AML-193 (cell line): ENCODE measurements around the gene GJA5.

Source experiments
- DNase-seq, 2 experiments: peaks; one replicate each; lab custom pipeline; 2025; lab: John Stamatoyannopoulos, UW

GJA5 gene

DNA sequence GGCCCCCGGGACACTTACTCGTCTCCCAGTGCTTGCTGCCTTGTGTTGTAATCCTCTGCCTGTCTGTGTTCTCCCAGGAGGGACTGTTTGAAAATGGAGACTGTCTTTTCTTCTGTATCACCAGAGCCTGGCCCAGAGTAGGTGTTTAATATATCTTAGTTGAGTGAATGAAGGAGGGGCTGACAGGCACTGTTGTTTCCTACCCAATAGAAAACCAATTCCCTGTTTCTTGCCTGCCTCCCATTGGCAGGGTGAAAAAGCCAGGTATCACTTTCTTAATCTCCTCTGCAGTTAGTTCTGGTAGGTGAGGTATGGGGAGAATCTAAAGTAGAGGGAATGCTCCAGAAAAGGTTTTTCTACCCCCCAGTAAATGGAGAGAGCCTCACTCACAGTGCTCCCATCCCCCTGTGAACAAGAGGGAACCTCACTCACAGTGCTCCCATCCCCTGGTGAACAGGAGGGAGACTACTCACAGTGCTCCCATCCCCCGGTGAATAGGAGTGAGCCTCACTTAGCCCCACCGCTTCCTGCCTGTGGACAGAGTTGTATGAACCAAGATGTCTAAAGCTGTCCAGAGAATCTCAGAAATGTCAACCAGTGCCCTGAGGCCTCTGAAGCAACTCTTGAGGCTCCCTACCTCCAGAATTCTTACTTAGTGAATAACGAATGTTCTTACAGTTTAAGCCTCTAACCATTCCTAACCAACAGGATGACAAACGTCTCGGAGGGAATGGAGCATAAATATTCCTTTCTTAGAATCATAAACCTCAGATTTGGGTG, at the start of gene GJA5:
TSS of gene GJA5 (minus strand) at position 122 of the 780 bp plus-strand sequence. CDS start 1,364 bp downstream, outside the sequence.
- DNase-seq = no peak

DNA sequence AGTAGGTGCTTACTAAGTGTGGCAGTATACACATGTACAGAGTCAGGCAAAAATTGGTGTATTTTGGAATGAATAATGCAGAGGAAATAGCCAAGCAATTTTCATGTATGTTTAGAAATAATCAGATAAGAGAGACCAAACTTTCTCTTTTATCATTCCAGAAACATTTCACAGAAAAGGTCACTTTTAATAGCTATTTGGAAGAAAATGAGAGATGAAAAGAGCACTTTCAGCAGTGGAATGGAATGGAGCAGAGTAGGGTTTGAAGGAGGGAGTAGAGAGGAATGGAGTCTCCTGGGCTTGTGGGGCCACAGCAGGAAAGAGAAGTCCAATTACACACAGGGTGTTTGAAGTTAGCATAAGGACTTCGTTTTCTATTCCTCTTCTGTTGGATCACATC, 48.8 kb upstream of the GJA5 start:
- DNase-seq = no peak

DNA sequence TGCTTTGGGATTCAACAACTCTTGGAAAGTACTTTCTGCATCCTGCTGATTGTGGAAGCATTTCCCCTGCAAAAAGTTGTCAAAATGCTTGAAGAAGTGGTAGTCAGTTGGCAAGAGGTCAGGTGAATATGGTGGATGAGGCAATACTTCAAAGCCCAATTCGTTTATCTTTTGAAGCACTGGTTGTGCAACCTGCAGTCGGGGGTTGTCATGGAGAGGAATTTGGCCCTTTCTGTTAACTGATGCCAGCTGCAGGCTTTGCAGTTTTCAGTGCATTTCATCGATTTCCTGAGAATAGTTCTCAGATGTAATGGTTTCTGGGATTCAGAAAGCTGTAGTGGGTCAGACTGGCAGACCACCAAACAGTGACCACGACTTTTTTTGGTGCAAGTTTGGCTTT, 47.6 kb upstream of the GJA5 start:
- no peak for DNase-seq

DNA sequence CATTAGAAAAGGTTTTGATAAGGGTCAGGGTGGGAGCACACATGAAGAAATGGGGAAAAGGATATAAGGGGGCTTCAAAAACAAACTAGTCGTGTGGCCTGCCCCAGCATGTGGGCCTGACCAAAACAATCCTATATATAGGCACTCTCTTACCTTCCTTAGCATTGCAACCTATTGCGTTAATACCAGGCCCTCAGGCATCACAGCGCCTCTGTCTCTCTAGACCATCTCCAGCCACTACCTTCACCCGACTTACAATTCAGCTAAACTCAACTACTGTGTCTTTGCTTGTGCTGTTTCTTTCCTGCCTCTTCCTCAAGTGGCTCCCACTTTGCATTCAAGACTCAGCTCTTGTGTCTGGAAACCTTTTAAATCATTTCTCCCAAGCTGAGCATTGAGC, 47.0 kb upstream of the GJA5 start:
- no peak for DNase-seq

DNA sequence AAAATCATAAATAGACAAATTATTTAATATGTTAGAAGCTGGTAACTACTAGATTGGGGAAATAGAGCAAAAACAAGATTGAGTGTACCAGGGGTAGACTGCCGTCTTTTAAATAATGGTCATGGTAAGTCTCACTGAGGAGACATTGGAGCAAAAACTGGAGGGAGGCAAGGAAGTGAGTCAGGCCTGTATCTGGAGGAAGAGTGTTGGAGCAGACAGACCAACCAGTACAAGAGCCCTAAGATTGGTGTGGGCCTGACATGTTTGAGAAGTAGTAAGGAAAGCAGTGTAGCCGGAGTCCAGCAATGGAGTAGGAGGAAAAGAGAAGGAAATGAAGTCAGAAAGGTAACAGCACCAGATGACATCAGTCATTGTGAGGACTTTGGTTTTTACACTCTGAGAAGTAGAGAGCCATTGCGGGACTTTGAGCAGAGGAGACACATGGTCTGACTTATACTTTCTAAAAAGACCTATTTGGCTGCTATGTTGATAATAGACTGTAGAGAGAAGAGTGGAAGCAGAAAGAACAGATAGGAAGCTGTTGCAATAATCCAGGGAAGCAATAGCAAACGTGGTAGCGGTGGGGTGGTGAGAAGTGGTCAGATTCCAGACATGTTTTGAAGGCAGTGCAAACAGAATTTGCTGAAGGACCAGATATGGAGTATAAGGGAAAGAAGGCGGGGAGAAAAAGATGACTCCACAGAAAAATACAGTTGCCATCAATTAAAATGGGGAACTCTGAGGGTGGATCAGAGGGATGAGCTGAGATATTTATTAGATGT, 44.7 kb upstream of the GJA5 start:
- DNase-seq = no peak

DNA sequence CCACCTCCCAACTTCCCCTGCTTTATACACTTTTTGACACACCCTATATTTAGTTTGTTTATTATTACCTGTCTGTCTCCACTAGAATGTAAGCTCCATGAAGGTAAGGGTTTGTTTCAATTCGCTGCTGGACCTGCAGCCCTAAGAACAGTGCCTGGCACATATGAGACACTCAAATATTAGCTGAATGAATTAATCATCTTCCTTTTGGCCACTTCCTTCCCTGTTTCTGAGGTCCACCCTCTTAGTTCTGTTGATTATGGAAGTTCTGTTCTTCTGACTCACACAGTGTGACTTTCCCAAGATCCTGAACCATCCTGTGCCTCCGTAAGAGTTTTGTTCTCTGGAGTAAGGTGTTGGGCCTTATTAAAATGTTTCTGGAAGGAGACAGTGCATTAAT, 40.4 kb upstream of the GJA5 start:
- DNase-seq = no peak

DNA sequence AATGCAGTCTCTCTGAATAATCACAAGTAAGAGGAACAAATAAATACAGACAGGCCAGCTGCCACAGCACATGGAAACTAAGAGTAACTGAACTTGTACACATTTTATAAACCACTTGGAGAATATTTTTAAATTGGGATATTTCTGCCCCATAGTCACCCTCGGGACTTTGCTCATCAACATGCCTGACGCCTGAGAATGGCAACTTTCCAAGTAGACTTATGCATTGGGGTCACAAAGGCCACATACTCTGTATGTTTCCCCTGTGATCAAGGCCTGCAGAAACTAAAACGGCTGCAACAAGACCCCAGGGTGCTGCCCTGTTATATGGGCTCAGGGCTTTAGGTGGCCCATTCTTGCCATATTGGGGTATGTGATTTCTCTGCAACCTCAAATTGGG, 38.3 kb upstream of the GJA5 start:
- no peak for DNase-seq

DNA sequence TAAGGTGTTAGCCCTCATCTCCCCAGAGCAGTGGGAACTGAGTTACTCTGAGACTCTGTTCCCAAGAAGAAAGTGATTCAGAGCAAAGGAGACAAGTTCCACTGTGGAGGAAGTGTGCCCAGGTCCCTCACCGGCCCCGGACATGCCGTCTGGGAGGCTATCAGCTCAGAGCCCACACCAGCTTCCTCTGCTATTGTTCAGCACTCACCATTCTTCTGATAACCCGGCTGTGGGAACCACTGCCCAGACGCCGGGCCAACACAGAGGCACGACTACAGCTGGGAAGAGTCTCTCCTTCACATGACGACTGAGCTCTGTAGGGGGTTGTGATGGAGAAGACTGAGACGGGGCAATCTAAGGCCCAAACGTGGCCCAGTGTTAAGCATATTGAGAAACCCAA, 34.2 kb upstream of the GJA5 start:
- no peak for DNase-seq

DNA sequence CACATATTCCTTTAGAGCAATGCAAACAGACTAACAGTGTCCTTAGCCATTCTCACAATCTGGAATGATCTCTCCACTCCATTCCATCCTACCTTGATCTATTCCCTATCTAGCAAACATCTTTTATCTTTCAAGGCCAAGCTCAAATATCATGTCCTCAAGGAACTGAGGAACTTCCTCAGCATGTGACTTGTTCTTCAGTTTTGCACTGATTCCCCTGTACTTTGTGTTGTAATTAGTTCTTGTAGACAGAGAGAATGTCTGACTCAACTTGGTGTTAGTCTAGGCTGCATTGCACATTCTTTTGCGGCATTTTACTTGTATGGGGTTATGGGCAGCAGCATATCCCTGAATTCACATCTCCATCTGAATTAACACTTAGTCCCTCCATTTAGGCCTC, 31.5 kb upstream of the GJA5 start:
- DNase-seq = no peak

DNA sequence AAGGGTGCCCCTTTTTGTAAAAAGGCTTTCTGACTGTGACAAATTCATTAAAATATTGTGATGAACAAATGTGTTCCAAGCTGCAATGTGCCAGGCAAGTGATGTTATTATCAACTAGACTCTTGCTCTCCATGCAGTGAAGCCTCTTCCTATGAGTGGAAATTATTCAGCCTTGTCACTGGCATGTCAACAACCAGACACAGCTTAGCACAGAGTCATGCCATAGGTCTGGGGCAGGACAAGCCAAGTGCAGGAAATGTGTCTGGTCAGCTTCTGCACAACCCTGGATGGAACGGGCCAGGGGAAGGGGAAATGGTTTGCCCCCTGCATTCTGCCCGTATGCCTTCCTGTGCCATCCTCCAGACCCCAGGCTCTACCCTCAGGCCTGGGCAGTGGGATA, 27.4 kb upstream of the GJA5 start:
- DNase-seq = no peak

DNA sequence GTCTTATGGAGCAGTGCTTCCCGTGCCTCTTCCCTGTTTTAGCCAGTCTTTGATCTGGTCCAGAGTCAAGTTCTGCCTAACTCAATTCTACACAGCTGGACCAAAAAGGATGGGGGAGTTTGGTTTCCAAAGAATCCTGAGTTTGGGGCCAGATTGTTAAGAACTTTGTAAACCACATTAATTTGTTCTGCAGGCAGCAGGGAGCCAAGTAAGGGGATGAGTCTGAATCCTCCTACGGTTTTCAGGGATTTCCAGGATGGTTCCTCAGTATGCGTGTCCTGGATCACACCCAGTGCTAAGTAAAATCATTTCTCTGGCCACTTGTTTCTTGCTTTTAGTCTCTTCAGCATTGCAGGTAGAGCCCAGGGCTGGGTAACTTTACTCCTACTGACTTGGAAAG, 26.1 kb upstream of the GJA5 start:
- no peak for DNase-seq

DNA sequence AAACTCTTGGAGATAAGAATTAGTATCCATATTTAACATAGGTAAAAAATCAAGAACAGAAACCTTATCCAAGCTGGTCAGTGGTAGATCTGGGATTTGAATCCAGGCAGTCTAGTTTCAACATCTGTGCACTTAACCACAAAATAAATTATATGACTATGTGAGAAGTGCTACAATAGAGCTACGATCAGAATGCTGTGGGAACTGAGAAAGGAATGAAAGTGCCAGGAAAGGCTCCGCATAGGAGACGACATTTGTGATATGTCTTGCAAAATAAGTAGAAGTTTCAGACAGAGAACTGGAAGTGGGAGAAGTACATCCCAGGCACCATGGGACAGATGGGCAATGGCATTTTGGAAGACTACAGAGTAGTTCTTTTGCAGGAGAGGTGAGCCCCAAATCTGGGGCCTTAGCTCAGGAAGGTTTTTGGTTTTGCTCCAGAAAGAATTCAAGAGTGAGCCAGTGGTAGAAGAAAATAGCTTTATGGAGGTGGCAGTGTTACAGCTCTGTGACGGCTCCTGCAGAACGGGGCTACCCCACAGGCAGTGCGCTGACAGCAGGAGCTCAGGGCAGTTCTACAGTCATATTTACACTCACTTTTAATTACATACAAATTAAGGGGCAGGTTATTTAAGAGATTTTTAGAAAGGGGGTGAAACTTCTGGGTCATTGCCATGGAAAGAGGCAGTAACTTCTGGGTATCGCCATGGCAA, 25.5 kb upstream of the GJA5 start:
- DNase-seq = no peak

DNA sequence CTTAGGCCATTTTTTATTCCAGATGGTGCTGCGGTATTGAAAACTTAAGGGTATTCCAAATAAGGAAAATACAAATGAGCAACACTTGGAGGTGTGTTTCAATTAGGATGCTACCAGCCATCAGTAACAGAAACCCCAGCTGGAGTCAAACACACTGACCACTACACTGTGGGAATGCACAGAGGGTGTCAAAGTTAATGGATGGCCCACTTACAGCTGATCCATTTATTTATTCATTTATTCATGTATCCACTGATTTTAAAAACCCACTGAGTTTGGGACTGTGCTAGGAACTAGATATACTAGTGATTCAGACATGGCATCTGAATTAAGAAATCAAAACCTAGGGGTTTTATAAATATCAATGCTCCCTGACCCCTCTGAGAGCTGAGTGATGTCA, 24.5 kb upstream of the GJA5 start:
- no peak for DNase-seq

DNA sequence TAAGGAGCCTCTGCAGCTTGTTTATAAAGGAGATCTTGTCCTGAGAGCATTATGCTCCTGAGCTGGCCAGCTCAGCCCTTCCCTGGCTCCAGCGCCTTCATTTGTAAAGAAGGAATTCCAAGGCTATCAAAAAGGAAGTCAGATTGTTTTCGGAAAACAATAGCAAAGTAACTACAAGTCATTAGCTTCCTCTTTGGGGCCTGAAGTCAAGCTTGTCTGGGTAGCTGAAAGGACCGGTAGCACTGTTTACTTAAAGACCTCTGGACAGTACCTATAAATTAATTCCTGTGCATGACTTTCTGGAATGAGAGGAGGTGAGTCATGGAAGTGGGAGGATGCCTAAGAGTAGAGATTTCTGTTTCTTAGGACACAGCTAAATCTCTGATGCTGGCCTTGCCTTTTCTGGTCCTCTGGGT, 20.7 kb upstream of the GJA5 start:
- no peak for DNase-seq

DNA sequence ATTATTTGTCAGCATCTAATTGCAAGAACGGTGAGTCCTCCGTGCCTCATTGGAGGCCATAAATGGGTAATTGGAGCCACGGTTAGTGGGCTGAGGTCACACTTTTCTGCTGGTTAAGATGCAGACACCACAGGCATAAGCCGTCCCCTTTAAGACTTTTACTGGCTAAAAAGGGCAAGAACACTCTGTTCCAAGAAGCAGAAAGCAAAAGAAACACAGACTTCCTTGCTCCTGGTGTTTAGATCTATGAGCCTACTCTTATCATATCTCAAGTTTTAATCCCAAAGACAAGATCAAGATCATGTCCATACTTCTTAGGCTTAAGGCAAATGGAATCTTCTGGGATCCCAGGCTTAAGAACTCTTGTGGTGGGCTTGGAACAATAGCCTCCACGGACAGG, 17.3 kb upstream of the GJA5 start:
- no peak for DNase-seq

DNA sequence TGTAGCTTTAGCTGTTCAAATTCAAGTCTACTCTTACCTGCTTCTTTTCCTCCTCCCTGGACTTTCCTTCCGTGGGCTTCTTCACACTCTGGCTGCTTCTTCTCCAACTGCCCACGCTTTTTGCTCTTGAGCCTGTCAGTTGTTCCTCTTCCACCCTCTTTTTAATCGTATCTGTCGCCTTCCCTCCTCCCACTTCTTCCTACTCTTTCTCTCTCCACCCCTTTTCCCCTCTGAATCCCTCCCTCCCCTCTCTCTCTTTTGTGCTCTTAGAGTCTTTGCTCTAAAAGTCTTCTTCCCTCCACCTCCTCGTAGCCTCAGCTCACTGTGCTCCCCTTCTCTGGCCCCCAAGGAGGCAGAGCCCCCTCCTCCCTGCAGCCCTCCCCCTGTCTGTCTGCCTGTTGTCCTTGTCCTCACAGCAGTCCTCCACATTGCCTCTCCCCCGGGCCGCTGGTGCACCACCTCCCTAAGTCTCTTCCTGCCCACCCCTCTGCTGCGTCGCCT, 12.9 kb upstream of the GJA5 start:
- no peak for DNase-seq

DNA sequence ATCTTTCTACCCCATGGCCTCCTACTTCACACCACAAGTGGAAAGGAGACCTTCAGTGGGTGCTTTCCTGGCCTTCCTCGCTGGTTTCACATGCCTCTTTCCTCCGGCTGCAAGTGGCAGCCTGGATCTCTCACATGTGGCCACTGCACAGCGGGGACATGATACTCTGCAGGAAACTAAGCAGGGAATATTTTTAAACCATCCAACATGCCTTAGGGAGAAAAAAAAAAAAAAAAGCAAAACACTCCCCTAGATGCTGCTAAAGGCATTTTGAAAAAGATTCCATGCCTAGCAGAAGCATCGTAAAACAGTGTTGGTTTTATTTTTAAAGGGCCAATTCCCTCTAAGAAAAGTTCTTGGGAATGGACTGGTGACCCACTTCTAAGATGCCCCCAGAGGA, 12.2 kb upstream of the GJA5 start:
- no peak for DNase-seq

DNA sequence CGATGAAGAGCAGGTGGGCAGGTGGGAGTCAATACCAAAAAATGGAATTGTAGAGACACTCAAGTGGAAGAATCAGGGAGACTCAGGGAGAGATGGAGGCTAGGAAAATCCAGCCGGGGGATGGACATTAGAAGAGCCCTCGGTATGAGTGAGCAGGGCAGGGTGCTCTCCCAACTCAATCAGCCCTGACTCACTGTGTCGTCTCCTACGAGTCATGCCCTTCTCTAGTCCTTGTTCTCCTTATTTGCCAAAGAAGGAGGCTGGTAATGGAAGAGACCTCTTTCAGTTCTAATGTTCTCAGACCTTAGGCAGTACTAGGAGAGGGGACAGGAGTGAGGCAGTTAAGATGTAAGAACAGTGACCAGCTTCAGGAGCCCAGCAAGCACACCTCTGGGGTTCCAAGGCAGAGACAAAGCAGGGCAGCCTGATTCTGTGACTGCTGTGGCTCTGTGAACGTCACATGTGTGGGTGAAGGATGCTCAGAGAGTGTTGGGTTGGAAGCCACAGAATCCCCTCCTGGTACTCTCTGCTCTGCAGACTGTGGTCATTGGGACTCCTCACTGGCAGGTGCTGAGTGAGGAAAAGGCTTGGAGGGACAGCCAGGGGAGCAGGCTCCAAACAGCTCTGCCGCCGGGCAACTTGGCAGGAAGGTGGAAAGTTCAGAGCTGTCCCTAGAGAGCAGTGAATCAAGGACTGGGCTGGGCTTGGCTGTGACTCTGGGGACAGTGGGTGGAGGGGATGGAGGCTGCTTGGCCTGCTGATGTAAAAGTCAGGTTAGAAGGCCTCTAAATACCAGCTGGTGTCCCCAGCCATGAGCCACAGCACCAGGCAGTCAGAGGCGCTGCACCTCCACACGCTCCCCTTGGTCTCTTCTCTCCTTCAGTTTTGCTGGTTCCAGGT, 11.1 kb upstream of the GJA5 start:
- DNase-seq = no peak

DNA sequence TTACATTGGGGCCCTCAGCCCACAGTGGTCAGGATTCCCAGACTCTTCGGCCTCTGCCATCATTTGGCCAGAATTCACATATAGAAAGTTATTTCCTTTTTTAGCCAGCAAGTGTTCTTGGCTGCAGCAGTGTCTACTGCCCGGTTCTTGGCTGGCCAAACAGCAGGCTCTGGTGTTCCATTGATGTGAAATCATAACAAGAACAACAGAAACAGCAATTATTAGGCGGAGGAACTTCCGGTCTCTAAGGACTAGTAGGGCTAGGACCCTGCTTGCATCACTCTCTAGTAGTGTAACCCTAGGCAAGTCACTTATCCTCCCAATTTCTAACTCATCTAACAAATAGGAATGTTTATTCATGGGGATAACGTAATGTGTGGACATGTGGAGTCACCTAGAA, 8.7 kb upstream of the GJA5 start:
- DNase-seq = no peak

DNA sequence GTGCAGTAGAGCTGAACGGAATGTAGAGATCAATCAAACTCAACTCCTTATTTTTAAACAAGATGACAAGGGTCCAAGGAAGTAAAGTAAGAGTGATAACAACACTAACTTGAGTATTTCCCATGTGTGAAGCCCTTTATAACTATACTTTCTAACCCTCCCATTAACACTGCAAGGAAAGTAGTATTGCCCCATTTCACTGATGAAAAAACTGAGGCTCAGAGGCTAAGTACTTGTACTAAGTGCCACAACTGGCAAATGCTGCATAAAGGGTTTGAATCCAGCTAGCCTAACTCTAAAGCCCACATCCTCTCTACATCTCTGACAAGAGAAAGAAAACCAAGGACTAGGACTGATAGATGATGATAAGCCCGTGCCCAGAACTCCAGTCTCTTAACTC, 8.2 kb upstream of the GJA5 start:
- DNase-seq = no peak

DNA sequence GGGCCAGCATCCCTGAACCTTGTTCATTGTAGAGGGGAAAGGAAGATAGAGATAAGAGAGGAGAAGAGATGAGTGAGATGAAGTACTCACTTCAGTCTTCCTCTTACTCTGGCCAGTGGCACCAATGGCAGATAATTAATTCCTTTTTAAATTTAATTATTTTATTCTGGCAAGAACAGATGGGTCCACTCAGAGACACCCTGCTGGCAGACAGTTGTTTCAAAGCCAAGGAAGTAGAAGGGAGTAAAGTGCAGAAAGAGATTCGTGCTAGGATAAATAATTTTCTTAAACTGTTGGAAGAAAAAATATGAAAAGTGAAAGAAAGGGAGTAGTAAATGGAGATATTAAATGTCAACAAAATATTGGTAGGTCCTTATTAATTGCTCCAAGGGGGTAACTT, 7.7 kb upstream of the GJA5 start:
- no peak for DNase-seq
